HEK293 (cell line): ENCODE data around the gene SLC34A3.

Source experiments
- CTCF ChIA-PET: fragments of 350-600 bp; formaldehyde crosslinking; extraction: SDS; loops from one replicate; lab custom pipeline; 2021; ENCODE audit warnings: antibody characterized with exemption; lab: Yijun Ruan, JAX
- POLR2A ChIA-PET: fragments of 300-600 bp; formaldehyde crosslinking; extraction: SDS; loops from one replicate; lab custom pipeline; 2020; ENCODE audit warnings: antibody characterized with exemption, inconsistent platforms; lab: Yijun Ruan, JAX
- H3K27ac ChIP-seq: fragments of 200-500 bp; sonication (Bioruptor generic); 2 replicates; pipeline ENCODE4 v1.5.1; 2014; ENCODE audit warnings: low read depth, low read length, control low read depth, inconsistent platforms; ENCODE audit errors: extremely low read depth
- H3K36me3 ChIP-seq, 2 experiments: fragments of 200-500 bp in 1 of 2; sonication (Bioruptor generic) in 1 of 2; 1 replicate in 1 of 2; 2 replicates in 1 of 2; pipeline ENCODE4 v1.5.1; 2014 to 2017; ENCODE audit warnings: inconsistent platforms in 2 of 2, low read length in 2 of 2; ENCODE audit not compliant: control insufficient read depth in 2 of 2, insufficient read depth in 1 of 2
- H3K4me1 ChIP-seq: fragments of 200-500 bp; sonication (Bioruptor generic); 2 replicates; pipeline ENCODE4 v1.5.1; 2014; ENCODE audit warnings: mild to moderate bottlenecking, low read length, inconsistent platforms; ENCODE audit not compliant: control insufficient read depth, insufficient read depth
- H3K4me3 ChIP-seq: 2 replicates; pipeline ENCODE4 v1.5.1; 2011; ENCODE audit warnings: low read depth, mild to moderate bottlenecking, control low read depth, low read length, moderate library complexity
- H3K9me3 ChIP-seq: fragments of 200-500 bp; sonication (Bioruptor generic); 2 replicates; pipeline ENCODE4 v1.5.1; 2014; ENCODE audit warnings: low read depth, low read length, inconsistent platforms; ENCODE audit not compliant: control insufficient read depth, insufficient read depth
- BCL11A ChIP-seq: fragments of 450-650 bp; formaldehyde crosslinking; IDR thresholded peaks from 2 replicates; pipeline ENCODE4 v1.5.1; 2016; ENCODE audit warnings: low read depth, missing biosample characterization, missing genetic modification characterization
- BCL11B ChIP-seq: fragments of 450-650 bp; formaldehyde crosslinking; IDR thresholded peaks from 2 replicates; pipeline ENCODE4 v1.5.1; 2016; ENCODE audit warnings: low read depth, missing biosample characterization, missing genetic modification characterization
- GLIS2 ChIP-seq: fragments of 450-650 bp; formaldehyde crosslinking; IDR thresholded peaks from 2 replicates; pipeline ENCODE4 v1.5.1; 2016; ENCODE audit warnings: missing biosample characterization, missing genetic modification characterization
- KLF1 ChIP-seq: fragments of 450-650 bp; formaldehyde crosslinking; IDR thresholded peaks from 2 replicates; pipeline ENCODE4 v1.5.1; 2016; ENCODE audit warnings: missing biosample characterization, missing genetic modification characterization
- TRIM28 ChIP-seq: IDR thresholded peaks from 2 replicates; pipeline ENCODE4 v1.6.1; 2011; ENCODE audit warnings: low read length, control low read depth, borderline replicate concordance
- ZBTB26 ChIP-seq: fragments of 450-650 bp; formaldehyde crosslinking; optimal IDR thresholded peaks from 2 replicates; pipeline ENCODE3; 2016; ENCODE audit warnings: missing biosample characterization, mild to moderate bottlenecking, missing genetic modification characterization
- ZFHX2 ChIP-seq: fragments of 450-650 bp; formaldehyde crosslinking; conservative IDR thresholded peaks from 2 replicates; pipeline ENCODE4 v1.5.1; 2016; ENCODE audit warnings: missing biosample characterization, missing genetic modification characterization
- ZNF114 ChIP-seq: fragments of 450-650 bp; formaldehyde crosslinking; IDR thresholded peaks from 2 replicates; pipeline ENCODE4 v1.5.0; 2017; ENCODE audit warnings: missing biosample characterization, missing genetic modification characterization
- ZNF133 ChIP-seq: fragments of 450-650 bp; formaldehyde crosslinking; IDR thresholded peaks from 2 replicates; pipeline ENCODE4 v1.5.1; 2016; ENCODE audit warnings: missing biosample characterization, missing genetic modification characterization
- ZNF146 ChIP-seq: fragments of 450-650 bp; formaldehyde crosslinking; IDR thresholded peaks from 2 replicates; pipeline ENCODE4 v1.5.1; 2016; ENCODE audit warnings: missing biosample characterization, missing genetic modification characterization
- ZNF148 ChIP-seq: fragments of 450-650 bp; formaldehyde crosslinking; IDR thresholded peaks from 2 replicates; pipeline ENCODE4 v1.5.0; 2017; ENCODE audit warnings: missing biosample characterization, missing genetic modification characterization, borderline replicate concordance
- ZNF157 ChIP-seq: fragments of 450-650 bp; formaldehyde crosslinking; IDR thresholded peaks from 2 replicates; pipeline ENCODE4 v1.5.1; 2016; ENCODE audit warnings: missing biosample characterization, missing genetic modification characterization
- ZNF274 ChIP-seq, 2 experiments: fragments of 200-500 bp in 1 of 2; fragments of 450-650 bp in 1 of 2; sonication (Bioruptor generic) in 1 of 2; formaldehyde crosslinking in 1 of 2; IDR thresholded peaks; 2 replicates each; pipeline versions ENCODE4 v1.5.1 to v1.6.1; 2014 to 2016; ENCODE audit warnings: borderline replicate concordance in 1 of 2, inconsistent platforms in 1 of 2, low read length in 1 of 2, missing biosample characterization in 1 of 2, missing genetic modification characterization in 1 of 2
- ZNF423 ChIP-seq: fragments of 450-650 bp; formaldehyde crosslinking; IDR thresholded peaks from 2 replicates; pipeline ENCODE4 v1.5.1; 2016; ENCODE audit warnings: missing biosample characterization, missing genetic modification characterization
- ZNF501 ChIP-seq: fragments of 450-650 bp; formaldehyde crosslinking; IDR thresholded peaks from 2 replicates; pipeline ENCODE4 v1.5.1; 2016; ENCODE audit warnings: missing biosample characterization, missing genetic modification characterization
- ZNF600 ChIP-seq: fragments of 450-650 bp; formaldehyde crosslinking; IDR thresholded peaks from 2 replicates; pipeline ENCODE4 v1.5.1; 2016; ENCODE audit warnings: missing biosample characterization, missing genetic modification characterization
- ZNF610 ChIP-seq: fragments of 450-650 bp; formaldehyde crosslinking; IDR thresholded peaks from 2 replicates; pipeline ENCODE4 v1.5.1; 2016; ENCODE audit warnings: missing biosample characterization, missing genetic modification characterization, borderline replicate concordance
- ZNF639 ChIP-seq: fragments of 450-650 bp; formaldehyde crosslinking; IDR thresholded peaks from 2 replicates; pipeline ENCODE4 v1.5.1; 2016; ENCODE audit warnings: missing biosample characterization, missing genetic modification characterization
- ZNF747 ChIP-seq: fragments of 450-650 bp; formaldehyde crosslinking; IDR thresholded peaks from 2 replicates; pipeline ENCODE4 v1.5.1; 2016; ENCODE audit warnings: missing biosample characterization, missing genetic modification characterization

The SLC34A3 gene

GRCh38 chr9:137232101-137232500, 1.4 kb downstream of the SLC34A3 start:
- POLR2A ChIA-PET = interaction anchor here (0.6 kb wide), 2 partner anchors 13 to 107 kb away, joined by 3 to 6 read pairs; no protein-coding TSS in a partner anchor
- Histone ChIP-seq H3K4me3 (no peak overlapping the region), H3K4me1 (no peaks in the 10 kb centered on the region; the same call in 1 of the 2 replicates), H3K9me3 (no peaks in the 10 kb centered on the region), H3K36me3 (no peaks in the 10 kb centered on the region), H3K27ac (no peak overlapping the region)
- TF ChIP-seq GLIS2 (0 out of 2 replicates have a peak, but pooled peaks have one; percentile 9), ZNF747 (tag by site-specific recombination) (no peak)
- CTCF ChIA-PET = no interaction called here

- Histone ChIP-seq H3K27ac (no peak overlapping the region), H3K4me1 (peaks cover 3% of the 10 kb centered on the region; the same call in 1 of the 2 replicates), H3K9me3 (no peaks in the 10 kb centered on the region), H3K4me3 (no peak overlapping the region), H3K36me3 (no peaks in the 10 kb centered on the region)
- ChIA-PET CTCF (no interaction called here), POLR2A (interaction anchor here (0.6 kb wide), 2 partner anchors 13 to 107 kb away, joined by 3 to 6 read pairs; no protein-coding TSS in a partner anchor)
- TF ChIP-seq ZNF114 (tag by site-specific recombination) = no peak
- no peak for TF ChIP-seq ZNF423 (tag by site-specific recombination)
- TF ChIP-seq BCL11B = 0 out of 2 replicates have a peak, but pooled peaks have one; percentile 14
These were observed 1.8 kb downstream of the SLC34A3 start for GRCh38 chr9:137232510-137232909.

- ChIA-PET POLR2A (interaction anchor here (0.8 kb wide), 1 partner anchor 10 kb away, joined by 3 read pairs; no protein-coding TSS in a partner anchor), CTCF (interaction anchor here (0.6 to 1.2 kb wide), 4 partner anchors 18 to 35 kb away, joined by 3 to 4 read pairs (median 3); partner anchors contain the start of genes STPG3 and TPRN)
- peaks cover 0 to under 1% of the 10 kb centered on the region in 2 experiments; a peak in 1 of 3 replicates for H3K36me3 ChIP-seq
- H3K4me3 ChIP-seq = no peak overlapping the region
- no peak overlapping the region for H3K27ac ChIP-seq
- H3K9me3 ChIP-seq = no peaks in the 10 kb centered on the region
- peaks cover 3% of the 10 kb centered on the region; the same call in 1 of the 2 replicates for H3K4me1 ChIP-seq
- no peak for TF ChIP-seq ZFHX2 (tag by site-specific recombination)
- TF ChIP-seq ZNF274 (IDR thresholded peaks at IDR 0.05; ENCODE audit: low read length) = no peak
- no peak for TF ChIP-seq ZNF274 (tag by site-specific recombination; IDR thresholded peaks at IDR 0.05; ENCODE audit: borderline replicate concordance)
- TF ChIP-seq BCL11B = peak; percentile 68; the same call in 1 of the 2 replicates
- TF ChIP-seq ZNF133 (tag by site-specific recombination) = no peak
- TF ChIP-seq ZNF501 (tag by site-specific recombination) = no peak
- TF ChIP-seq ZBTB26 (tag by site-specific recombination) = no peak
- TF ChIP-seq BCL11A (tag by site-specific recombination) = 0 out of 2 replicates have a peak, but pooled peaks have one; percentile 31
- peak; percentile 88 for TF ChIP-seq ZNF157 (tag by site-specific recombination)
These were observed 2.7 kb downstream of the SLC34A3 start for GRCh38 chr9:137233143-137233980.

DNA sequence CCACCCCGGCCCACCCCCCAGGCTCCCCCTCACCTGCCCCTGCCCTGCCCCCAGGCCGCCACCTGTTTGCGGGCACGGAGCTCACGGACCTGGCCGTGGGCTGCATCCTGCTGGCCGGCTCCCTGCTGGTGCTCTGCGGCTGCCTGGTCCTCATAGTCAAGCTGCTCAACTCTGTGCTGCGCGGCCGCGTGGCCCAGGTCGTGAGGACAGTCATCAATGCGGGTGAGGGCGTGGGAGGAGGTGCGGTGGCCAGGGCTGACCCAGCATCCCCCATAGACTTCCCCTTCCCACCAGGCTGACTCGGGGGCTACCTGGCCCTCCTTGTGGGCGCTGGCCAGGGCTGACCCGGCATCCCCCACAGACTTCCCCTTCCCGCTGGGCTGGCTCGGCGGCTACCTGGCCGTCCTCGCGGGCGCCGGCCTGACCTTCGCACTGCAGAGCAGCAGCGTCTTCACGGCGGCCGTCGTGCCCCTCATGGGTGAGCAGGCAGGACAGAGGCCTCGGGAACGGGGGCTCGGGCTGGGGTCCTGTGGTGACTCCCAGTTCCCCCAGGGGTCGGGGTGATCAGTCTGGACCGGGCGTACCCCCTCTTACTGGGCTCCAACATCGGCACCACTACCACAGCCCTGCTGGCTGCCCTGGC, 3.5 kb downstream of the SLC34A3 start:
- Histone ChIP-seq H3K9me3 (no peaks in the 10 kb centered on the region), H3K36me3 (peaks cover 0 to 7% of the 10 kb centered on the region in 2 experiments; a peak in 1 of 3 replicates), H3K4me1 (peaks cover 3% of the 10 kb centered on the region; the same call in 1 of the 2 replicates), H3K4me3 (no peak overlapping the region), H3K27ac (no peak overlapping the region)
- POLR2A ChIA-PET = interaction anchor here (0.8 to 1.0 kb wide), 2 partner anchors 9 to 58 kb away, joined by 3 read pairs; no protein-coding TSS in a partner anchor
- CTCF ChIA-PET = interaction anchor here (0.6 to 3.4 kb wide), 9 partner anchors 9 to 205 kb away, joined by 3 to 16 read pairs (median 4); partner anchors contain the start of genes ANAPC2, CYSRT1, SSNA1 and STPG3
- TF ChIP-seq TRIM28 = no peak
- no peak for TF ChIP-seq ZNF600 (tag by site-specific recombination)
- no peak for TF ChIP-seq ZNF146 (tag by site-specific recombination)
- no peak for TF ChIP-seq ZNF148 (tag by site-specific recombination)
- TF ChIP-seq KLF1 (tag by site-specific recombination) = no peak
- TF ChIP-seq ZNF610 (tag by site-specific recombination) = no peak
- TF ChIP-seq ZNF639 = no peak
